Activated T-helper 2 cell treated with anti-CD3 and anti-CD28 coated beads, Interferon-gamma antibody, Interleukin-2, Interleukin-4, amounts not matched to agents 10 μg/mL and 5 μg/mL and 100 μg/mL, durations not matched to agents 14 hours and 24 hours and 36 hours (primary cell): Measurements from ENCODE around the gene RUNX2. TPM values are rescaled to one million over a fixed set of nuclear protein-coding genes. Genes with fewer than 3 reads are reported as not detected.
A peak's percentile ranks its signal among the peaks of the same experiment; 100 is the strongest.

ENCODE experiments used
- DNase-seq: peaks from one replicate; pipeline ENCODE4 v3.0.0; 2021; ENCODE audit warnings: low spot score
- H3K27ac Mint-ChIP-seq: one replicate; pipeline ENCODE4 v1.8.0; 2021; ENCODE audit warnings: mixed read lengths
- H3K27me3 Mint-ChIP-seq: one replicate; pipeline ENCODE4 v1.8.0; 2021; ENCODE audit warnings: low read depth, mixed read lengths
- H3K36me3 Mint-ChIP-seq: one replicate; pipeline ENCODE4 v1.8.0; 2021; ENCODE audit warnings: low read depth, mixed read lengths
- H3K4me1 Mint-ChIP-seq: one replicate; pipeline ENCODE4 v1.8.0; 2021; ENCODE audit warnings: low read depth, mixed read lengths
- H3K4me3 Mint-ChIP-seq: one replicate; pipeline ENCODE4 v1.8.0; 2021; ENCODE audit warnings: low read depth, mild to moderate bottlenecking, moderate library complexity, mixed read lengths
- H3K9me3 Mint-ChIP-seq: one replicate; pipeline ENCODE4 v1.8.0; 2021; ENCODE audit warnings: mixed read lengths
- intact Hi-C: fragments of 100-400 bp; cut with micrococcal nuclease; formaldehyde crosslinking; loops from one replicate; pipeline ENCODE4 v1.15.1; 2023
- total RNA-seq: library from RNA; stranded (reverse); gene quantifications from 2 replicates; pipeline ENCODE4 v1.2.3, GENCODE V29; 2022

RUNX2 gene
- total RNA-seq, 1 donor from 2014 or later = 60.8 TPM

DNA sequence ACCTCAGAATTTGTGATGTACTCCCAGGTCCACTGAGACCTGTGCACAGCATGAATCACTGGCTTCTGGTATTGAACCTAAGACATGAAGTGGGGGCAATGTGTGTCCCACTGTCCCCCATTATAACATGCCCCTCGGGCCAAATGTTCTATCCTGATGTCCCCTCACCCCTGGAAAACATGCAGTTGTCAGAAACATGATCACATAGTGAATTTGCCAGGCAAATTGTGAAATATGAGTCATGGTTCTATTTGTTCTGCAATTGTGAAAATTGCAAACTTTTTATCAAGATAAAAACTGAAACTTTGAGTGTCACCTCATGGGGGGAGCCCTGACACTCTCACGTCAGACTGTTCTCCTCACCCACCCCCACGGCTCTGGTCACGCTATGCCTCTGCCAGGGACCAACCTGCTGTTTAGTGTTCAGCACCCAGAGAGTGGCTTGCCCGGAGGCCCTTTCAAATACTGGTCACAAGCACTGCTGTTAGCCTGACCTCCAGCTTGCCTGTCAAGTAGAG lies 382.2 kb downstream of the RUNX2 start:
- H3K27me3 Mint-ChIP-seq = no peaks in the 10 kb centered on the region
- H3K36me3 Mint-ChIP-seq = peaks cover 2% of the 10 kb centered on the region
- H3K4me3 Mint-ChIP-seq = peak overlapping the region; percentile 20
- peaks cover 57% of the 10 kb centered on the region for H3K4me1 Mint-ChIP-seq
- intact Hi-C loops = loop anchor here (1.0 to 10.0 kb wide), 17 partner anchors 27 to 1236 kb away; partner anchors contain the start of gene SUPT3H
- no peak overlapping the region for H3K27ac Mint-ChIP-seq
- H3K9me3 Mint-ChIP-seq = no peaks in the 10 kb centered on the region
- DNase-seq = peak; percentile 77

DNA sequence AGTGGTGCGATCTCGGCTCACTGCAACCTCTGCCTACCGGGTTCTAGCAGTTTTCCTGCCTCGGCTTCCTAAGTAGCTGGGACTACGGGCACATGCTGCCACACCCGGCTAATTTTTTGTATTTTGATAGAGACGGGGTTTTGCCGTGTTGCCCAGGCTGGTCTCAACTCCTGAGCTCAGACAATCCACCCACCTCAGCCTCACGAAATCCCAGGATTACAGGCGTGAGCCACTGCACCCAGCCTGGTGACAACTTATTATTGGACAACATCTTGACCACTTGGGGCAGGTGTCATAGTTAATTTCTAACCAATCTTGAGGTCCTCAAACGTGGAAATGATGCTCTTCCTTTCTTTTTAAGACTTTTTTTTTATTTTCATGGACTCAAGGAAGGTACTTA lies 383.9 kb downstream of the RUNX2 start:
- no peak for DNase-seq
- peaks cover 68% of the 10 kb centered on the region for H3K4me1 Mint-ChIP-seq
- no peaks in the 10 kb centered on the region for H3K9me3 Mint-ChIP-seq
- intact Hi-C loops = loop anchor here (5.0 to 10.0 kb wide), 7 partner anchors 105 to 1237 kb away; no protein-coding TSS in a partner anchor
- no peak overlapping the region for H3K4me3 Mint-ChIP-seq
- H3K27ac Mint-ChIP-seq = peak overlapping the region; percentile 94
- H3K36me3 Mint-ChIP-seq = peaks cover 2% of the 10 kb centered on the region
- H3K27me3 Mint-ChIP-seq = no peaks in the 10 kb centered on the region

DNA sequence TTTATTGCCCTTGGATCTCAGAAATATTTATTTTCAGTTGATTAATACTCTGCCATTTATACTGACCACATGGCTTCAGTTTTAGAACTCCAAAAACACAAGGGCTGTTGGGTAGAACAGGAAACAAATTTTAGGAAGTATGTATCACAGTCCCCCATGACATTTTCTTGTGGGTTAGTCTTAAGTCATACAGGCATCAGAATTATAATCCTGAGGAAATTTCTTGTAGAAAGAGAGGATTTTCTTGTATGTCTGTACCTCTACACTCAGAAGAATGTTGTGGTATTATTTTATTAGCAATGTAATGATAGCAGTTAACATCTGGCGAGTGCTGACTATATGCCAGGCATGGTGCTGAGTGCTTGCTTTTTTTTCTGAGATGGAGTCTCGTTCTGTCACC lies 384.7 kb downstream of the RUNX2 start:
- peak overlapping the region; percentile 94 for H3K27ac Mint-ChIP-seq
- H3K4me1 Mint-ChIP-seq = peaks cover 75% of the 10 kb centered on the region
- intact Hi-C loops = loop anchor here (5.0 to 10.0 kb wide), 7 partner anchors 105 to 1238 kb away; no protein-coding TSS in a partner anchor
- no peak overlapping the region for H3K4me3 Mint-ChIP-seq
- peaks cover 2% of the 10 kb centered on the region for H3K36me3 Mint-ChIP-seq
- no peaks in the 10 kb centered on the region for H3K27me3 Mint-ChIP-seq
- no peak for DNase-seq
- H3K9me3 Mint-ChIP-seq = no peaks in the 10 kb centered on the region

Other genes with a start within 250 kb of the RUNX2 start
- gene SUPT3H, start 49.6 kb downstream of the RUNX2 start, total RNA-seq = 14.8 and 19.4 TPM in 2 replicates